ENCODE data around the gene ARAP1. TPM values are rescaled to one million over a fixed set of nuclear protein-coding genes. Genes with fewer than 3 reads are reported as not detected.

The ARAP1 gene
- total RNA-seq, 1 experiment from 2014 or later = 151 TPM

DNA sequence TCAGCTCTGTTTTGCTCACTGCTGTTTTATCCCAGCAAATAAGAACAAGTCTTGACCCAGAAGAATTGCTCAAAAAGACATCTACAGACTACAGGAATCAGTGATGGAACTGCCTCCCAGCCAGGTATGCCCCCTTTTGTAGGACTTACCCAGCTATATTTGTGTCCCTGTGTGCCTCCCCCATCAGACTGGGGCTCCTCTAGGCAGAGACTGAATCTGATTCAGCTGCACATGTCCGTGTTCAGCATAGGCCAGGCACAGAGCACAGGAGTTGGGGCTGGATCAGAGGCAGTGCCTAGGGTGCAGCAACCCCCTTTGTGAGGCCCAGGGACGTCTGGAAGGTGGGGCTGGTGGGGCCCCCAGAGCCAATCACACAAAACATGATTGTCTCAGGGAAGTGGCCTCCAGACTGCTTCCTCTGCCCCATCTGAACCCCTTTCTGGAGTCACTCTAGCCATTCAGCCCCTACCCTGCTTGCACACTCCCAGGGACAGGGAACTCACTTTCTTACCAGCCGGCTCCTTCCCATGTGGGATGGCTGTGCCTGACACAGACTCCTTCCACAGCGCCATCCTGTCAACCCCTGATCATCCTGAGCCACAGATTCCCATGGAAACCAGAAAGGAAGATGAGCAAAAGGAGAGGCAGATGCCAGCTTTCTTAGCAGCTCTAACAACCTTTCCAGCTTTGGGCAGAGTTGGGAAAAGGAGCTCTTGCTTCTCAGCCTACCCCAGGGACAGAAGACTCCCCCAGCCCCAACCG lies 102.8 kb downstream of the ARAP1 start:
- ChIA-PET CTCF (interaction anchor here (0.7 kb wide), 2 partner anchors 9 to 168 kb away, joined by 7 to 9 read pairs; no protein-coding TSS in a partner anchor), POLR2A (ENCODE audit: unreplicated experiment) (no interaction called here)
- intact Hi-C loops (cut with micrococcal nuclease; ENCODE audit: unreplicated experiment) = no loop called here
- Histone ChIP-seq H3K4me1 (replicated peaks; ENCODE audit: insufficient read depth) (no peaks in the 10 kb centered on the region), H3K9me2 (ENCODE audit: insufficient read depth) (no peaks in the 10 kb centered on the region), H3K4me2 (no peak overlapping the region), H3K27me3 (ENCODE audit: insufficient read depth, low read depth) (no peaks in the 10 kb centered on the region), H4K20me1 (ENCODE audit: insufficient read depth) (no peaks in the 10 kb centered on the region), H3K4me3 (no peak overlapping the region), H2AFZ (no peak overlapping the region), H3F3A (ENCODE audit: insufficient read depth, low read depth) (0 out of 2 replicates have a peak, but pooled peaks cover 5% of the 10 kb centered on the region), H3K79me2 (ENCODE audit: low read depth) (no peaks in the 10 kb centered on the region), H3K27ac (no peak overlapping the region), H3K9me3 (ENCODE audit: insufficient read depth, low read depth) (no peaks in the 10 kb centered on the region), H3K36me3 (ENCODE audit: low read depth) (no peaks in the 10 kb centered on the region)
- BruUV-seq (replicated peaks) = no TSS peak
- TF ChIP-seq, protein P1, sequence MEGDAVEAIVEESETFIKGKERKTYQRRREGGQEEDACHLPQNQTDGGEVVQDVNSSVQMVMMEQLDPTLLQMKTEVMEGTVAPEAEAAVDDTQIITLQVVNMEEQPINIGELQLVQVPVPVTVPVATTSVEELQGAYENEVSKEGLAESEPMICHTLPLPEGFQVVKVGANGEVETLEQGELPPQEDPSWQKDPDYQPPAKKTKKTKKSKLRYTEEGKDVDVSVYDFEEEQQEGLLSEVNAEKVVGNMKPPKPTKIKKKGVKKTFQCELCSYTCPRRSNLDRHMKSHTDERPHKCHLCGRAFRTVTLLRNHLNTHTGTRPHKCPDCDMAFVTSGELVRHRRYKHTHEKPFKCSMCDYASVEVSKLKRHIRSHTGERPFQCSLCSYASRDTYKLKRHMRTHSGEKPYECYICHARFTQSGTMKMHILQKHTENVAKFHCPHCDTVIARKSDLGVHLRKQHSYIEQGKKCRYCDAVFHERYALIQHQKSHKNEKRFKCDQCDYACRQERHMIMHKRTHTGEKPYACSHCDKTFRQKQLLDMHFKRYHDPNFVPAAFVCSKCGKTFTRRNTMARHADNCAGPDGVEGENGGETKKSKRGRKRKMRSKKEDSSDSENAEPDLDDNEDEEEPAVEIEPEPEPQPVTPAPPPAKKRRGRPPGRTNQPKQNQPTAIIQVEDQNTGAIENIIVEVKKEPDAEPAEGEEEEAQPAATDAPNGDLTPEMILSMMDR (conservative IDR thresholded peaks at IDR 0.05) = no peak
- no peak for TF ChIP-seq EZH2 (IDR thresholded peaks at IDR 0.05; ENCODE audit: low read depth)
- no peak for DNase-seq

DNA sequence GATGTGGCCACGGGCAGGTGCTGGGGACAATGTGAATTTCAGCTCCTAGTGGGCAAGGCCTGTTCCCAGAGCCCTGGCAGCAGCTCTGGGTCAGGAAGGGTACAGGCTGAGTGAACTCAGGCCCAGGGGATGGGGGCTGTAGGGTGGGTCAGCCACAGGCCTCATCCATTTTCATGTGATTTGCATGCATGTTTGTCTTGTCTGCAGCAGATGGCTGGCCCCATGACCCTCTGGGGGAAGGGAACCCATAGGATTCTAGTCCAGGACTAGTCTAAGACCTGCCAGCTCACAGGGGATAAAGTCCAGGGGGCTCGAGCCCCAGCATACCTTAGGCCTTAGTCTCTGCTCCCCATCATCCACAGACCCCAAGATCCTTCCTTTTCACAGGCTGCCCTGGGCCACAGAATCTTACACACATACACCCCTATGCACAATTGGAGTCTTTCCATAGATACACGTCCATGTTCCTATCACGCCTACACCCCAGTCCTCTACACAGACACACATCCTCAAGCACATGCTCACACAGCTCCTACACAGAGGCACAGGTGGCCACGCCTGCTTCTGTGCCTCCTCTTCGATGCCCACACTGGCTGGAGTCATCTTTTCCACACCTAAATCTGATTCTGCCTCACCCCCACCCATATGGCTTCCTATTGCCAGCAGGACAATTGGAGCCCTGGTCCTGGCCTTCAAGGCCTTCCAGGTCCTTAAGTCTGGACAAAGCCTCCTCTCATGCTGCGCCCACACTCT lies 103.6 kb downstream of the ARAP1 start:
- POLR2A ChIA-PET (ENCODE audit: unreplicated experiment) = no interaction called here
- CTCF ChIA-PET = no interaction called here

DNA sequence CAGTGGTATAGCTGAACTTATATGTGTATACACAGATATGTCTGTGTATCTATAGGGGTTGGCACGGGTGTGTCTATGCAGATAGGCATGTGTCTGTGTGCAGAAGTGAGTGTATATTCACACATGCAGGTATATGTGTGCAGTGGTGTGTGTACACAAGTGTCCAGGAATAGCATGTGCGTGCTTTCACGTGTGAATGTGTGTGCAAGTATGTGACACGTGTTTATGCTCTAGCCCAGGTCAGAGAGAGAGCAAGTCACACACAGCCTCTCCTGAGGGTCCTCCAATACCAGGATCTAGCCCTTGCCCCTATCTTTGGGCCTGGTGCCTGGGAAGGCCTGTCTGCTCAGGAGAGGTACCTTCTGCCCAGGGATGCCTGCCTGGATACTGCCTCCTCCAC lies 104.3 kb downstream of the ARAP1 start:
- H3K4me1 ChIP-seq (replicated peaks; ENCODE audit: insufficient read depth) = 0 out of 2 replicates have a peak, but pooled peaks cover 5% of the 10 kb centered on the region
- no peaks in the 10 kb centered on the region for H4K20me1 ChIP-seq (ENCODE audit: insufficient read depth)
- no peak overlapping the region for H2AFZ ChIP-seq
- intact Hi-C loops (cut with micrococcal nuclease; ENCODE audit: unreplicated experiment) = no loop called here
- no peak overlapping the region for H3K4me3 ChIP-seq
- DNase-seq = no peak
- no peaks in the 10 kb centered on the region for H3K27me3 ChIP-seq (ENCODE audit: insufficient read depth, low read depth)
- ChIA-PET CTCF (no interaction called here), POLR2A (ENCODE audit: unreplicated experiment) (no interaction called here)
- no peak overlapping the region for H3K4me2 ChIP-seq
- no peaks in the 10 kb centered on the region for H3K79me2 ChIP-seq (ENCODE audit: low read depth)
- H3F3A ChIP-seq (ENCODE audit: insufficient read depth, low read depth) = peaks cover 12% of the 10 kb centered on the region
- no peaks in the 10 kb centered on the region for H3K36me3 ChIP-seq (ENCODE audit: low read depth)
- no TSS peak for BruUV-seq (replicated peaks)
- H3K9me2 ChIP-seq (ENCODE audit: insufficient read depth) = no peaks in the 10 kb centered on the region
- no peak for TF ChIP-seq EZH2 (IDR thresholded peaks at IDR 0.05; ENCODE audit: low read depth)
- TF ChIP-seq, protein P1 (conservative IDR thresholded peaks at IDR 0.05) = no peak
- no peak overlapping the region for H3K27ac ChIP-seq
- H3K9me3 ChIP-seq (ENCODE audit: insufficient read depth, low read depth) = no peaks in the 10 kb centered on the region

More for the DNA sequence above, 103.6 kb downstream of the ARAP1 start:
- H3K9me2 ChIP-seq (ENCODE audit: insufficient read depth) = no peaks in the 10 kb centered on the region
- DNase-seq = no peak
- no peak overlapping the region for H2AFZ ChIP-seq
- no TSS peak for BruUV-seq (replicated peaks)
- H3K36me3 ChIP-seq (ENCODE audit: low read depth) = no peaks in the 10 kb centered on the region
- H3K4me3 ChIP-seq = no peak overlapping the region
- intact Hi-C loops (cut with micrococcal nuclease; ENCODE audit: unreplicated experiment) = no loop called here
- H3K4me1 ChIP-seq (replicated peaks; ENCODE audit: insufficient read depth) = 0 out of 2 replicates have a peak, but pooled peaks cover 5% of the 10 kb centered on the region
- no peaks in the 10 kb centered on the region for H3K27me3 ChIP-seq (ENCODE audit: insufficient read depth, low read depth)
- H3K4me2 ChIP-seq = no peak overlapping the region
- H3K79me2 ChIP-seq (ENCODE audit: low read depth) = no peaks in the 10 kb centered on the region
- peaks cover 12% of the 10 kb centered on the region for H3F3A ChIP-seq (ENCODE audit: insufficient read depth, low read depth)
- TF ChIP-seq EZH2 (IDR thresholded peaks at IDR 0.05; ENCODE audit: low read depth) = no peak
- TF ChIP-seq, protein P1 (conservative IDR thresholded peaks at IDR 0.05) = no peak
- no peaks in the 10 kb centered on the region for H4K20me1 ChIP-seq (ENCODE audit: insufficient read depth)
- no peak overlapping the region for H3K27ac ChIP-seq
- no peaks in the 10 kb centered on the region for H3K9me3 ChIP-seq (ENCODE audit: insufficient read depth, low read depth)
